K562 (cell line): ENCODE data around the gene RETN. TPM values are rescaled to one million over a fixed set of nuclear protein-coding genes. Genes with fewer than 3 reads are reported as not detected.
A peak's percentile ranks its signal among the peaks of the same experiment; 100 is the strongest.

Experiments used
- GATAD2B ChIP-seq: fragments of 450-650 bp; IDR thresholded peaks from 2 replicates; pipeline ENCODE4 v1.6.1; 2017; ENCODE audit warnings: mild to moderate bottlenecking, borderline replicate concordance
- NFE2L1 ChIP-seq: fragments of 450-650 bp; IDR thresholded peaks from 2 replicates; pipeline ENCODE4 v1.6.1; 2016; ENCODE audit warnings: missing genetic modification characterization, low read depth, mild to moderate bottlenecking, missing compliant biosample characterization, moderate library complexity, borderline replicate concordance
- PRPF4 ChIP-seq: fragments of 200-400 bp; formaldehyde crosslinking; IDR thresholded peaks from one replicate; pipeline ENCODE4 v1.6.1; 2017; ENCODE audit warnings: low read length, low read depth, mild to moderate bottlenecking; ENCODE audit not compliant: insufficient read depth, poor library complexity, severe bottlenecking
- RBBP5 ChIP-seq: fragments of 200-600 bp; sonication (generic); IDR thresholded peaks from 2 replicates; pipeline ENCODE4 v1.6.1; 2012; ENCODE audit warnings: borderline replicate concordance, mild to moderate bottlenecking, low read length, control low read depth, inconsistent platforms; ENCODE audit not compliant: insufficient read depth, poor library complexity, severe bottlenecking
- RBM22 ChIP-seq: fragments of 200-400 bp; formaldehyde crosslinking; IDR thresholded peaks from 2 replicates; pipeline ENCODE4 v1.6.1; 2018; ENCODE audit warnings: low read length, low read depth; ENCODE audit not compliant: poor library complexity, severe bottlenecking
- SOX6 ChIP-seq: fragments of 450-650 bp; IDR thresholded peaks from 2 replicates; pipeline ENCODE4 v1.6.1; 2014; ENCODE audit warnings: mild to moderate bottlenecking
- TRIM28 ChIP-seq: fragments of 450-650 bp; IDR thresholded peaks from 2 replicates; pipeline ENCODE4 v1.6.1; 2017
- XRCC5 ChIP-seq: fragments of 200-400 bp; formaldehyde crosslinking; IDR thresholded peaks from 2 replicates; pipeline ENCODE4 v1.6.1; 2017; ENCODE audit warnings: low read depth, mild to moderate bottlenecking, low read length
- polyA plus RNA-seq, 8 experiments: library from polyadenylated mRNA; depleted of rRNA in 4 of 8; stranded (reverse) in 5 of 8; unstranded in 3 of 8; fragments of >200 nt; fragmentation: Nextera tagmentation in 2 of 8; fragmentation: Illumina TruSeq in 1 of 8; extraction: Ambion mirVana in 2 of 8; extraction: Trizol in 1 of 8; gene quantifications; 2 replicates each; pipeline versions ENCODE4 v1.2.1 to v1.2.3, GENCODE V29; 2011 to 2014; ENCODE audit warnings: inconsistent platforms in 1 of 8, missing spikeins in 1 of 8
- total RNA-seq, 7 experiments: library from RNA; depleted of rRNA in 6 of 7; stranded (reverse); fragments of >200 nt in 6 of 7; fragmentation: Illumina TruSeq in 2 of 7; extraction: Trizol in 2 of 7; gene quantifications; 2 replicates each; pipeline versions ENCODE4 v1.2.1 to v1.2.3, GENCODE V29; 2011 to 2021; ENCODE audit warnings: low replicate concordance in 1 of 7
- TF ChIP-seq, protein P1 (sequence below): fragments of 450-650 bp; IDR thresholded peaks from 2 replicates; pipeline ENCODE4 v1.6.1; 2016; ENCODE audit warnings: mild to moderate bottlenecking, moderate library complexity
- TF ChIP-seq, protein P2 (sequence below): IDR thresholded peaks from 2 replicates; pipeline ENCODE4 v1.6.1; 2014; ENCODE audit warnings: antibody characterized with exemption

RETN gene
- total and polyA plus RNA-seq, 9 of the 15 experiments (the other 6 are each of a cell fraction or from before 2014, with no cell fraction given), result not detected

DNA sequence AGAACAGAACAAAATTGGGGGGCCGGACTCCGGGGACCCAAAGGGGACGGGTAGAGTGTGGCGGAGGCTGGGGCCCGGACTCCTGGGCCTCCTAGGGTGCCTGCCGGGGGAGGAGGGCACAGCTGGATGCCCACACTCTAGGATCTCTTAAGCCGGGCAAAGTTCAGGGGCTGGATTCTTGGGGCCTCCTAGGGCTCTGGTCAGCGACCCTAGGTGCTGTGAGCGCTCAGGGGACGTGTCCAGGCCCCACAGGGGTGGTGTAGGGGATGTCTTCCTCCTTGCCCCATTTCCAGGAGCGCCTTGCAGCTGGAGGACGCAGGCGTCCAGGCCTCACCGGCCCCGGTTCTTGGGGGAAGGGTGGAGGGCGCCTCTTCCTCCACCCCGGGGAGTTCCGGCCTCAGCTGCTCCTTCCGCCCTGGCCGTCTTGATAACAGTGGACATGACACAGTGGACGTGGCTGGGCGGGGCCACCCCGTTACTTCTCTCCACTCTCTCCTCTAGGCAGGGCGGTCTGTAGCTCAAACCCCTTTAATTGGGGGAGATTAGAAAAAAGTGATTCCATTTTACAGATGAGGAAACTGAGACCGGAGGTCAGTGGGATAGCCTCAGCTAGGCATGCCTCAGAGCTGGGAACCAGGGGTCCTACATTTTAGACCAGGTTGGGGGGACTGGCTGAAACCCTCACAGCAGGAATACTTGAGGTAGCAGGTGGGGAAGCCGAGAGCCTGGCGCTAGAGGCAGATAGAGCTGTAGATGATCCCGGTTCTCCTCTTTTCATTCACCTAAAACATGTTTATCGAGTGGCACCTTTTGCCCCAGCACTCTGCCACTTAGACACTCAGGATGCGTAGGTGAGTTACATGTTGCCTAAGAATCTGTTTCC, 31.2 kb upstream of the RETN start (continued):
- TF ChIP-seq, protein P1, sequence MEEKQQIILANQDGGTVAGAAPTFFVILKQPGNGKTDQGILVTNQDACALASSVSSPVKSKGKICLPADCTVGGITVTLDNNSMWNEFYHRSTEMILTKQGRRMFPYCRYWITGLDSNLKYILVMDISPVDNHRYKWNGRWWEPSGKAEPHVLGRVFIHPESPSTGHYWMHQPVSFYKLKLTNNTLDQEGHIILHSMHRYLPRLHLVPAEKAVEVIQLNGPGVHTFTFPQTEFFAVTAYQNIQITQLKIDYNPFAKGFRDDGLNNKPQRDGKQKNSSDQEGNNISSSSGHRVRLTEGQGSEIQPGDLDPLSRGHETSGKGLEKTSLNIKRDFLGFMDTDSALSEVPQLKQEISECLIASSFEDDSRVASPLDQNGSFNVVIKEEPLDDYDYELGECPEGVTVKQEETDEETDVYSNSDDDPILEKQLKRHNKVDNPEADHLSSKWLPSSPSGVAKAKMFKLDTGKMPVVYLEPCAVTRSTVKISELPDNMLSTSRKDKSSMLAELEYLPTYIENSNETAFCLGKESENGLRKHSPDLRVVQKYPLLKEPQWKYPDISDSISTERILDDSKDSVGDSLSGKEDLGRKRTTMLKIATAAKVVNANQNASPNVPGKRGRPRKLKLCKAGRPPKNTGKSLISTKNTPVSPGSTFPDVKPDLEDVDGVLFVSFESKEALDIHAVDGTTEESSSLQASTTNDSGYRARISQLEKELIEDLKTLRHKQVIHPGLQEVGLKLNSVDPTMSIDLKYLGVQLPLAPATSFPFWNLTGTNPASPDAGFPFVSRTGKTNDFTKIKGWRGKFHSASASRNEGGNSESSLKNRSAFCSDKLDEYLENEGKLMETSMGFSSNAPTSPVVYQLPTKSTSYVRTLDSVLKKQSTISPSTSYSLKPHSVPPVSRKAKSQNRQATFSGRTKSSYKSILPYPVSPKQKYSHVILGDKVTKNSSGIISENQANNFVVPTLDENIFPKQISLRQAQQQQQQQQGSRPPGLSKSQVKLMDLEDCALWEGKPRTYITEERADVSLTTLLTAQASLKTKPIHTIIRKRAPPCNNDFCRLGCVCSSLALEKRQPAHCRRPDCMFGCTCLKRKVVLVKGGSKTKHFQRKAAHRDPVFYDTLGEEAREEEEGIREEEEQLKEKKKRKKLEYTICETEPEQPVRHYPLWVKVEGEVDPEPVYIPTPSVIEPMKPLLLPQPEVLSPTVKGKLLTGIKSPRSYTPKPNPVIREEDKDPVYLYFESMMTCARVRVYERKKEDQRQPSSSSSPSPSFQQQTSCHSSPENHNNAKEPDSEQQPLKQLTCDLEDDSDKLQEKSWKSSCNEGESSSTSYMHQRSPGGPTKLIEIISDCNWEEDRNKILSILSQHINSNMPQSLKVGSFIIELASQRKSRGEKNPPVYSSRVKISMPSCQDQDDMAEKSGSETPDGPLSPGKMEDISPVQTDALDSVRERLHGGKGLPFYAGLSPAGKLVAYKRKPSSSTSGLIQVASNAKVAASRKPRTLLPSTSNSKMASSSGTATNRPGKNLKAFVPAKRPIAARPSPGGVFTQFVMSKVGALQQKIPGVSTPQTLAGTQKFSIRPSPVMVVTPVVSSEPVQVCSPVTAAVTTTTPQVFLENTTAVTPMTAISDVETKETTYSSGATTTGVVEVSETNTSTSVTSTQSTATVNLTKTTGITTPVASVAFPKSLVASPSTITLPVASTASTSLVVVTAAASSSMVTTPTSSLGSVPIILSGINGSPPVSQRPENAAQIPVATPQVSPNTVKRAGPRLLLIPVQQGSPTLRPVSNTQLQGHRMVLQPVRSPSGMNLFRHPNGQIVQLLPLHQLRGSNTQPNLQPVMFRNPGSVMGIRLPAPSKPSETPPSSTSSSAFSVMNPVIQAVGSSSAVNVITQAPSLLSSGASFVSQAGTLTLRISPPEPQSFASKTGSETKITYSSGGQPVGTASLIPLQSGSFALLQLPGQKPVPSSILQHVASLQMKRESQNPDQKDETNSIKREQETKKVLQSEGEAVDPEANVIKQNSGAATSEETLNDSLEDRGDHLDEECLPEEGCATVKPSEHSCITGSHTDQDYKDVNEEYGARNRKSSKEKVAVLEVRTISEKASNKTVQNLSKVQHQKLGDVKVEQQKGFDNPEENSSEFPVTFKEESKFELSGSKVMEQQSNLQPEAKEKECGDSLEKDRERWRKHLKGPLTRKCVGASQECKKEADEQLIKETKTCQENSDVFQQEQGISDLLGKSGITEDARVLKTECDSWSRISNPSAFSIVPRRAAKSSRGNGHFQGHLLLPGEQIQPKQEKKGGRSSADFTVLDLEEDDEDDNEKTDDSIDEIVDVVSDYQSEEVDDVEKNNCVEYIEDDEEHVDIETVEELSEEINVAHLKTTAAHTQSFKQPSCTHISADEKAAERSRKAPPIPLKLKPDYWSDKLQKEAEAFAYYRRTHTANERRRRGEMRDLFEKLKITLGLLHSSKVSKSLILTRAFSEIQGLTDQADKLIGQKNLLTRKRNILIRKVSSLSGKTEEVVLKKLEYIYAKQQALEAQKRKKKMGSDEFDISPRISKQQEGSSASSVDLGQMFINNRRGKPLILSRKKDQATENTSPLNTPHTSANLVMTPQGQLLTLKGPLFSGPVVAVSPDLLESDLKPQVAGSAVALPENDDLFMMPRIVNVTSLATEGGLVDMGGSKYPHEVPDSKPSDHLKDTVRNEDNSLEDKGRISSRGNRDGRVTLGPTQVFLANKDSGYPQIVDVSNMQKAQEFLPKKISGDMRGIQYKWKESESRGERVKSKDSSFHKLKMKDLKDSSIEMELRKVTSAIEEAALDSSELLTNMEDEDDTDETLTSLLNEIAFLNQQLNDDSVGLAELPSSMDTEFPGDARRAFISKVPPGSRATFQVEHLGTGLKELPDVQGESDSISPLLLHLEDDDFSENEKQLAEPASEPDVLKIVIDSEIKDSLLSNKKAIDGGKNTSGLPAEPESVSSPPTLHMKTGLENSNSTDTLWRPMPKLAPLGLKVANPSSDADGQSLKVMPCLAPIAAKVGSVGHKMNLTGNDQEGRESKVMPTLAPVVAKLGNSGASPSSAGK, result no peak
- TF ChIP-seq RBBP5, result peak; percentile 29
- TF ChIP-seq XRCC5, result no peak
- TF ChIP-seq, protein P2, sequence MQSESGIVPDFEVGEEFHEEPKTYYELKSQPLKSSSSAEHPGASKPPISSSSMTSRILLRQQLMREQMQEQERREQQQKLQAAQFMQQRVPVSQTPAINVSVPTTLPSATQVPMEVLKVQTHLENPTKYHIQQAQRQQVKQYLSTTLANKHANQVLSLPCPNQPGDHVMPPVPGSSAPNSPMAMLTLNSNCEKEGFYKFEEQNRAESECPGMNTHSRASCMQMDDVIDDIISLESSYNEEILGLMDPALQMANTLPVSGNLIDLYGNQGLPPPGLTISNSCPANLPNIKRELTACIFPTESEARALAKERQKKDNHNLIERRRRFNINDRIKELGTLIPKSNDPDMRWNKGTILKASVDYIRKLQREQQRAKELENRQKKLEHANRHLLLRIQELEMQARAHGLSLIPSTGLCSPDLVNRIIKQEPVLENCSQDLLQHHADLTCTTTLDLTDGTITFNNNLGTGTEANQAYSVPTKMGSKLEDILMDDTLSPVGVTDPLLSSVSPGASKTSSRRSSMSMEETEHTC, result no peak
- no peak for TF ChIP-seq TRIM28
- no peak for TF ChIP-seq RBM22
- TF ChIP-seq GATAD2B, result peak; percentile 26; the same call in 1 of the 2 replicates
- TF ChIP-seq PRPF4, result no peak
- TF ChIP-seq SOX6, result peak; percentile 54
- TF ChIP-seq NFE2L1 (tag), result no peak
